ENCODE results near the gene RPGR. TPM values are rescaled to one million over a fixed set of nuclear protein-coding genes. Genes with fewer than 3 reads are reported as not detected.

RPGR gene
- total RNA-seq, 1 experiment from 2014 or later = 8.3 TPM

DNA sequence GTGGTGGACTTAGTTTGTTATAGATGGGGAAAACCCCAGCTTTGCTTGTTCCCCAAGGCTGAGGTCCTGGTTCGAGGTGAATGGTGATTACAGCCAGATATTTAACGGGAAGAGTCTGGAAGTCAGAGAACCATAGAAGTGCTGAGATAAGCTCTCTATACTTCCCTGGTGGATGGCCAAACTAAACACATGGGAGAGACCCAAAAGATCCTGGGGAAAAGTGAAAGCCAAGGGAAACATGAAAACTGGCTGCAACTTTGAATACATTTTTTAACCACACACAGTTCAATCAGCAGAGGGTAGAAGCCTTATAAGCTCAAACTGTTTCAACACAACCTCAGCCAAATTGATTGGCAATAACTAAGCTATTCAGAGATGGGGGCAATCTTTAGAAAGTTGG is 77.3 kb downstream of the RPGR start:
- ChIA-PET POLR2A (ENCODE audit: unreplicated experiment) (no interaction called here), CTCF (no interaction called here)
- DNase-seq = no peak
- Histone ChIP-seq H3F3A (ENCODE audit: low read length, unreplicated experiment) (no peaks in the 10 kb centered on the region), H3K4me3 (ENCODE audit: low read length) (no peak overlapping the region), H3K79me2 (ENCODE audit: low read length) (no peaks in the 10 kb centered on the region), H3K4me1 (ENCODE audit: insufficient read depth, low read length) (no peaks in the 10 kb centered on the region), H3K36me3 (ENCODE audit: low read depth, low read length) (no peaks in the 10 kb centered on the region), H3K9ac (ENCODE audit: low read length) (no peak overlapping the region), H3K27me3 (ENCODE audit: low read length) (no peaks in the 10 kb centered on the region), H3K9me2 (replicated peaks; ENCODE audit: low read length) (no peaks in the 10 kb centered on the region), H3K9me3 (ENCODE audit: low read length) (no peaks in the 10 kb centered on the region), H3K4me2 (ENCODE audit: low read length) (no peak overlapping the region), H2AFZ (ENCODE audit: low read length) (no peak overlapping the region), H4K20me1 (ENCODE audit: low read length) (no peaks in the 10 kb centered on the region), H3K27ac (ENCODE audit: low read length) (no peak overlapping the region)
- ATAC-seq = no peak
- no TSS peak for BruUV-seq (replicated peaks)
- intact Hi-C loops (cut with micrococcal nuclease) = no loop called here
- TF ChIP-seq EZH2 (IDR thresholded peaks at IDR 0.05; ENCODE audit: low read length, unreplicated experiment) = no peak
- TF ChIP-seq EZH2phosphoT487 (IDR thresholded peaks at IDR 0.05; ENCODE audit: borderline replicate concordance, low read length) = no peak
- TF ChIP-seq, protein P1, sequence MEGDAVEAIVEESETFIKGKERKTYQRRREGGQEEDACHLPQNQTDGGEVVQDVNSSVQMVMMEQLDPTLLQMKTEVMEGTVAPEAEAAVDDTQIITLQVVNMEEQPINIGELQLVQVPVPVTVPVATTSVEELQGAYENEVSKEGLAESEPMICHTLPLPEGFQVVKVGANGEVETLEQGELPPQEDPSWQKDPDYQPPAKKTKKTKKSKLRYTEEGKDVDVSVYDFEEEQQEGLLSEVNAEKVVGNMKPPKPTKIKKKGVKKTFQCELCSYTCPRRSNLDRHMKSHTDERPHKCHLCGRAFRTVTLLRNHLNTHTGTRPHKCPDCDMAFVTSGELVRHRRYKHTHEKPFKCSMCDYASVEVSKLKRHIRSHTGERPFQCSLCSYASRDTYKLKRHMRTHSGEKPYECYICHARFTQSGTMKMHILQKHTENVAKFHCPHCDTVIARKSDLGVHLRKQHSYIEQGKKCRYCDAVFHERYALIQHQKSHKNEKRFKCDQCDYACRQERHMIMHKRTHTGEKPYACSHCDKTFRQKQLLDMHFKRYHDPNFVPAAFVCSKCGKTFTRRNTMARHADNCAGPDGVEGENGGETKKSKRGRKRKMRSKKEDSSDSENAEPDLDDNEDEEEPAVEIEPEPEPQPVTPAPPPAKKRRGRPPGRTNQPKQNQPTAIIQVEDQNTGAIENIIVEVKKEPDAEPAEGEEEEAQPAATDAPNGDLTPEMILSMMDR (conservative IDR thresholded peaks at IDR 0.05; ENCODE audit: low read depth, low read length) = no peak

DNA sequence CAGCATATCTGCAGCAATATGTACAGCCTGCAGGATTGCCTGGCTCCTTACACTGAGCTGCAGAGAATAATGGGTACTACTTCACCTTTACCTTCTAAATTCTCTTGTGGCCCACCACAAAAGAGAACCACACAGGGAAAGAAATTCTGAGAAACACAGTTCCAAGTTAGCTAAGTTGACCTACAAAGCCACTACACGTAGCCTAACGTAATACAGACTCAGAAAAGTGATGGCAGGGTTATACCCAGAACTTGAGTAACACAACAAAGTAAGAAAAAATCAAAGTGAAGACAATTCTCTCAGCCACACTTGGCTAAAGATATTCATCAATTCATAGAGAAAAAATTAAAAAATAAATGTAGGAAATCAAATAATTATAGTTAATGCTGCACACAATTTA is 80.3 kb downstream of the RPGR start:
- CTCF ChIA-PET = no interaction called here
- POLR2A ChIA-PET (ENCODE audit: unreplicated experiment) = no interaction called here
- BruUV-seq (replicated peaks) = no TSS peak

DNA sequence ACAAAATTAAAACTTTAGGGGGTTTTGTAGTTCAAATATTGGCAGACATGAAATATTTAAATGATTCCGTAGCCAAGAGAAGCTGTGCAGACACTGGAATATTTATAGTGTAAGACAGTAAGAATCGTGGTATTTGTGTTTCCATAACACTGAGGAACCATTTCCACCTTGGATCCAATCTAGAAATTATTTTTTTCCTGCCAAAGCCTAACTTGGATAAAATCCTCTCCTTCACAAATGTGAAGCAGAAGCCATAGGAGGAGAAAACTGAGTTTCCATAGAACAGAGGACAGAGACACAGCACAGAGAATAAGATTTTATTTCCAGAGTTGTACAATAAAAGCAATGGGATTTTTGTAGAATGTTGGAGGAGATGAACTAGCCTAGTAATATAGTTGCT is 86.8 kb downstream of the RPGR start:
- H3K4me2 ChIP-seq (ENCODE audit: low read length) = no peak overlapping the region
- TF ChIP-seq EZH2phosphoT487 (IDR thresholded peaks at IDR 0.05; ENCODE audit: borderline replicate concordance, low read length) (no peak), EZH2 (IDR thresholded peaks at IDR 0.05; ENCODE audit: low read length, unreplicated experiment) (no peak)
- TF ChIP-seq, protein P1 (conservative IDR thresholded peaks at IDR 0.05; ENCODE audit: low read depth, low read length) = no peak

More for the DNA sequence above, 80.3 kb downstream of the RPGR start:
- H3K9ac ChIP-seq (ENCODE audit: low read length) = no peak overlapping the region
- no peak overlapping the region for H3K4me3 ChIP-seq (ENCODE audit: low read length)
- H3K27me3 ChIP-seq (ENCODE audit: low read length) = no peaks in the 10 kb centered on the region
- TF ChIP-seq EZH2phosphoT487 (IDR thresholded peaks at IDR 0.05; ENCODE audit: borderline replicate concordance, low read length) = no peak
- TF ChIP-seq, protein P1 (conservative IDR thresholded peaks at IDR 0.05; ENCODE audit: low read depth, low read length) = no peak
- TF ChIP-seq EZH2 (IDR thresholded peaks at IDR 0.05; ENCODE audit: low read length, unreplicated experiment) = no peak
- H3K9me3 ChIP-seq (ENCODE audit: low read length) = no peaks in the 10 kb centered on the region
- H3K9me2 ChIP-seq (replicated peaks; ENCODE audit: low read length) = no peaks in the 10 kb centered on the region
- no peak overlapping the region for H3K27ac ChIP-seq (ENCODE audit: low read length)
- no peaks in the 10 kb centered on the region for H3K36me3 ChIP-seq (ENCODE audit: low read depth, low read length)
- H3K4me1 ChIP-seq (ENCODE audit: insufficient read depth, low read length) = no peaks in the 10 kb centered on the region
- intact Hi-C loops (cut with micrococcal nuclease) = no loop called here
- H2AFZ ChIP-seq (ENCODE audit: low read length) = no peak overlapping the region
- ATAC-seq (no peak), DNase-seq (no peak)
- H3F3A ChIP-seq (ENCODE audit: low read length, unreplicated experiment) = no peaks in the 10 kb centered on the region
- H3K79me2 ChIP-seq (ENCODE audit: low read length) = no peaks in the 10 kb centered on the region
- H4K20me1 ChIP-seq (ENCODE audit: low read length) = no peaks in the 10 kb centered on the region
- no peak overlapping the region for H3K4me2 ChIP-seq (ENCODE audit: low read length)

More for the DNA sequence above, 86.8 kb downstream of the RPGR start:
- Histone ChIP-seq H3K36me3 (ENCODE audit: low read depth, low read length) (no peaks in the 10 kb centered on the region), H3K9me2 (replicated peaks; ENCODE audit: low read length) (no peaks in the 10 kb centered on the region), H3K4me3 (ENCODE audit: low read length) (no peak overlapping the region), H3K9me3 (ENCODE audit: low read length) (no peaks in the 10 kb centered on the region), H3K27ac (ENCODE audit: low read length) (no peak overlapping the region), H2AFZ (ENCODE audit: low read length) (no peak overlapping the region), H3K79me2 (ENCODE audit: low read length) (no peaks in the 10 kb centered on the region), H3K27me3 (ENCODE audit: low read length) (no peaks in the 10 kb centered on the region), H3K4me1 (ENCODE audit: insufficient read depth, low read length) (no peaks in the 10 kb centered on the region), H4K20me1 (ENCODE audit: low read length) (no peaks in the 10 kb centered on the region), H3F3A (ENCODE audit: low read length, unreplicated experiment) (no peaks in the 10 kb centered on the region), H3K9ac (ENCODE audit: low read length) (no peak overlapping the region)
- intact Hi-C loops (cut with micrococcal nuclease) = no loop called here
- BruUV-seq (replicated peaks) = no TSS peak
- ATAC-seq = no peak
- CTCF ChIA-PET = no interaction called here
- DNase-seq = no peak
- POLR2A ChIA-PET (ENCODE audit: unreplicated experiment) = no interaction called here
